ENCODE measurements around the gene CEPT1. TPM values are rescaled to one million over a fixed set of nuclear protein-coding genes. Genes with fewer than 3 reads are reported as not detected.

Gene CEPT1
- total and polyA plus RNA-seq, 2 experiments from 2014 or later: 22.3 to 51.7 TPM

DNA sequence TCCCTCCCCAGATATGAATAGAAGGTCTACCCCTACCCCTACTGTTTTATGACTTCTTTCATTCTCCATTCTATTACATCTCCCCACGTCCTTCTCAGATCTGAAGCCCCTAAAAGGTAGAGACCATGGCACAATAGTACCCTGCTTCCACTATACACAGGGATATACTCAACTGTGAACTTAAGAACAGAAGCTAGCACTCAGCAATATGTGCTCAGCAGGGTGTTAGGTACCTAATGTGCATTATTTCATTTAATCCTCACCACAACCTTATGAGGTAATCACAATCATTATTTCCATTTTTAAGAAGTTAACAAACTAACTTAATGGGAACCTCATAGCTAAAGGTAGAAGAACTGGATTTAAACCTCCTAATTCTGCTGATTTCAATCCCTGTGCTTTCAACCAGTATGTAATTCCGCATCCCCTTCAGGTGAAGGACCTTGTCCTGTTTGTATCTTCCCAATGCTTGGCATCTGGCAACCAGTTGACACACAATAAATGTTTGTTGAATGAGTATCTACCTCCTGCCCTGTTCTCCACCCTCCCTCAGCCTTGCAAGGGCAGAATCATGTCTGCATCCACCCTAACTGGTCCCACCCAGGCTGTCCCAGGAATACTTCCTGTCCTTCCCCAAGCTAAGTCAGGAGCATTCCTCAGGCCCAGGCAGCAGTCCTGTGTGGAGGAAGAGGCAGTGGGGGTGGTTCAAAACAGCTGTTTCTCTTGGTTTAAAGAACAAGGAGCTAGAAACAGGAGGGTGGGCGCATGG is 53.9 kb downstream of the CEPT1 start:
- Histone ChIP-seq H3K27ac (peak overlapping the region; percentile 90), H3K9me2 (replicated peaks; ENCODE audit: insufficient read depth) (no peaks in the 10 kb centered on the region), H2AFZ (no peak overlapping the region), H3K36me3 (replicated peaks; ENCODE audit: insufficient read depth, low read depth) (no peaks in the 10 kb centered on the region), H3K4me1 (ENCODE audit: insufficient read depth) (peaks cover 46% of the 10 kb centered on the region), H3K79me2 (no peaks in the 10 kb centered on the region), H3K4me2 (peak overlapping the region; percentile 15), H3K4me3 (no peak overlapping the region), H4K20me1 (ENCODE audit: insufficient read depth, poor library complexity, severe bottlenecking) (no peaks in the 10 kb centered on the region), H3K27me3 (no peaks in the 10 kb centered on the region), H3K9me3 (ENCODE audit: low read depth) (no peaks in the 10 kb centered on the region)
- WGBS (ENCODE audit: low lambda C conversion rate, missing lambda C conversion rate): 100% methylated on average over 3 of the region's 3 CpGs
- TF ChIP-seq EZH2phosphoT487 (IDR thresholded peaks at IDR 0.05; ENCODE audit: low read depth, severe bottlenecking, unreplicated experiment): no peak
- no peak for TF ChIP-seq EZH2 (IDR thresholded peaks at IDR 0.05; ENCODE audit: borderline replicate concordance)
- TF ChIP-seq, protein P1, sequence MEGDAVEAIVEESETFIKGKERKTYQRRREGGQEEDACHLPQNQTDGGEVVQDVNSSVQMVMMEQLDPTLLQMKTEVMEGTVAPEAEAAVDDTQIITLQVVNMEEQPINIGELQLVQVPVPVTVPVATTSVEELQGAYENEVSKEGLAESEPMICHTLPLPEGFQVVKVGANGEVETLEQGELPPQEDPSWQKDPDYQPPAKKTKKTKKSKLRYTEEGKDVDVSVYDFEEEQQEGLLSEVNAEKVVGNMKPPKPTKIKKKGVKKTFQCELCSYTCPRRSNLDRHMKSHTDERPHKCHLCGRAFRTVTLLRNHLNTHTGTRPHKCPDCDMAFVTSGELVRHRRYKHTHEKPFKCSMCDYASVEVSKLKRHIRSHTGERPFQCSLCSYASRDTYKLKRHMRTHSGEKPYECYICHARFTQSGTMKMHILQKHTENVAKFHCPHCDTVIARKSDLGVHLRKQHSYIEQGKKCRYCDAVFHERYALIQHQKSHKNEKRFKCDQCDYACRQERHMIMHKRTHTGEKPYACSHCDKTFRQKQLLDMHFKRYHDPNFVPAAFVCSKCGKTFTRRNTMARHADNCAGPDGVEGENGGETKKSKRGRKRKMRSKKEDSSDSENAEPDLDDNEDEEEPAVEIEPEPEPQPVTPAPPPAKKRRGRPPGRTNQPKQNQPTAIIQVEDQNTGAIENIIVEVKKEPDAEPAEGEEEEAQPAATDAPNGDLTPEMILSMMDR (IDR thresholded peaks at IDR 0.05; ENCODE audit: poor library complexity): no peak
- DNase-seq (ENCODE audit: low spot score): no peak

DNA sequence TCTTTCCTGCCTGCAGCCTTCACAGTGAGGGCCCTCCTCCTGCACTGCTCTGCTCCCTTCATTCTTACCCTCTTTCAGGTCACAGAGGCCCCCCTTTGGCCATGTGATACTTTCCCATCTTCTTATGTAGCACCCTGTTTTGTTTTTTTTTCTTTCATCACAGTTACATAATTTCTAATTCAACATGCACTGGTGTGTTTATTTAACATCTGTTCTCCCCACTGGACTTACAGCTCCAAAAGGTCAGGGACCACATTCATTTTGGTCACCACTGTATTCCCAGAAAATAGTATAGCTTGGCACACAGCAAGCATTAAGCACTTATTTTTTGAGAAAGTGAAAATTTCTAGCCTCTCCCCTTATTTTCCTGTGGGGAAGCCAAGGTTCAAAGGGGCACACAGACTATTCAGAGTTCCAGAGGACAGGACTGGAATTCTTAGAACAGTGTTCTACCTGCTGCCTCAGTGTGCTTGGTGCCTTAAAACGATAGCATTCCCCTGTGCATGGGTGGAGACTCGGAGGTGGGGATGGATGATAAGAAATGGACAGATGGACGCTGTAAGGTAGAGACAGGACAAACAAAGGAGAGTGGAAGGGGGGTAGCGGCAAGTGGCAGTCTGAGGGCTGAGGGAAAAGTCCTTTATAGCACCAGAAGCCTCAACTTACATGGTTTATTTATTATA is 55.1 kb downstream of the CEPT1 start:
- 68% methylated on average over 4 of the region's 4 CpGs for WGBS (ENCODE audit: low lambda C conversion rate, missing lambda C conversion rate)
- Histone ChIP-seq H3K36me3 (replicated peaks; ENCODE audit: insufficient read depth, low read depth) (no peaks in the 10 kb centered on the region), H3K79me2 (no peaks in the 10 kb centered on the region), H3K4me1 (ENCODE audit: insufficient read depth) (peaks cover 45% of the 10 kb centered on the region), H3K27me3 (no peaks in the 10 kb centered on the region), H3K9me3 (ENCODE audit: low read depth) (no peaks in the 10 kb centered on the region), H2AFZ (no peak overlapping the region), H3K9me2 (replicated peaks; ENCODE audit: insufficient read depth) (no peaks in the 10 kb centered on the region), H3K4me2 (peak overlapping the region; percentile 41), H4K20me1 (ENCODE audit: insufficient read depth, poor library complexity, severe bottlenecking) (no peaks in the 10 kb centered on the region), H3K4me3 (no peak overlapping the region), H3K27ac (peak overlapping the region; percentile 9)
- no peak for DNase-seq (ENCODE audit: low spot score)
- TF ChIP-seq, protein P1 (IDR thresholded peaks at IDR 0.05; ENCODE audit: poor library complexity): no peak
- TF ChIP-seq EZH2phosphoT487 (IDR thresholded peaks at IDR 0.05; ENCODE audit: low read depth, severe bottlenecking, unreplicated experiment) (no peak), EZH2 (IDR thresholded peaks at IDR 0.05; ENCODE audit: borderline replicate concordance) (no peak)

DNA sequence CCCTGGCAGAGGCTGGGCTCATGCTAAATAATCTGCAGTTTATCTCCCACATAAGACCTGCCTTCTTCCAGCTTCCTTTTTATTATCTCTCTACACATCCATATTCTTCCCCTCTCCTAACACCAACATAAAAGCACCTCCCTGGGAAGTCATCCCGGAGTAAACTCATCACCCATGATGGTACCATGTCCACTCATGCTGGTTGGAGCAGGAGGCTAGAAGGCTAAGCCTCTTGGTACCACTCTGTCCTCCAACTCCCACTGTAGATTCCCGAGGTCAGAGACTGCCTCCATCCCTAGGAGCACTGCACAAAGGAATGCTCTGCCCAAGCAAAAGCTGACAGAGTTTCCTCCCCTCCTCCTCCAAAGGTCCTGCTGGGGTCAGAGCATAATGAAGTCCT is 56.2 kb downstream of the CEPT1 start:
- no peaks in the 10 kb centered on the region for H4K20me1 ChIP-seq (ENCODE audit: insufficient read depth, poor library complexity, severe bottlenecking)
- H3K4me1 ChIP-seq (ENCODE audit: insufficient read depth): peaks cover 41% of the 10 kb centered on the region

More for the DNA sequence above, 56.2 kb downstream of the CEPT1 start:
- H3K9me3 ChIP-seq (ENCODE audit: low read depth): no peaks in the 10 kb centered on the region
- H3K27ac ChIP-seq: no peak overlapping the region
- no peaks in the 10 kb centered on the region for H3K27me3 ChIP-seq
- 95% methylated on average over 2 of the region's 2 CpGs for WGBS (ENCODE audit: low lambda C conversion rate, missing lambda C conversion rate)
- H3K4me2 ChIP-seq: no peak overlapping the region
- TF ChIP-seq EZH2 (IDR thresholded peaks at IDR 0.05; ENCODE audit: borderline replicate concordance) (no peak), EZH2phosphoT487 (IDR thresholded peaks at IDR 0.05; ENCODE audit: low read depth, severe bottlenecking, unreplicated experiment) (no peak)
- TF ChIP-seq, protein P1 (IDR thresholded peaks at IDR 0.05; ENCODE audit: poor library complexity): no peak
- H3K79me2 ChIP-seq: no peaks in the 10 kb centered on the region
- DNase-seq (ENCODE audit: low spot score): no peak
- no peak overlapping the region for H3K4me3 ChIP-seq
- no peak overlapping the region for H2AFZ ChIP-seq
- H3K36me3 ChIP-seq (replicated peaks; ENCODE audit: insufficient read depth, low read depth): no peaks in the 10 kb centered on the region
- H3K9me2 ChIP-seq (replicated peaks; ENCODE audit: insufficient read depth): no peaks in the 10 kb centered on the region

All from hepatocyte (in vitro differentiated cells).